MM.1S (cell line): ENCODE results near the gene LAG3.

Experiments used
- CTCF ChIP-seq: fragments of 300-600 bp; sonication (generic); IDR thresholded peaks from 2 replicates; pipeline ENCODE4 v1.5.1; 2016; ENCODE audit warnings: antibody characterized with exemption, low read length, mixed read lengths
- EZH2 ChIP-seq: fragments of 300-600 bp; sonication (generic); optimal IDR thresholded peaks from 2 replicates; pipeline ENCODE3; 2017; ENCODE audit warnings: low read depth, mild to moderate bottlenecking, antibody characterized with exemption, low read length, mixed read lengths
- EZH2phosphoT487 ChIP-seq: fragments of 300-600 bp; sonication (generic); IDR thresholded peaks from 2 replicates; pipeline ENCODE4 v1.6.1; 2018; ENCODE audit warnings: antibody characterized with exemption, low read length

GRCh38 chr12:6788972-6789924, 16.9 kb downstream of the LAG3 start, which contains the start of gene CD4:
- TF ChIP-seq CTCF (no peak), EZH2phosphoT487 (no peak), EZH2 (no peak)
